HCT116 (cell line): ENCODE measurements around the gene MYCBP2. TPM values are rescaled to one million over a fixed set of nuclear protein-coding genes. Genes with fewer than 3 reads are reported as not detected.
A peak's percentile ranks its signal among the peaks of the same experiment; 100 is the strongest.

Experiments used
- ATAC-seq: fragments of 200-7000 bp; cut with Tn5 transposase; 2 replicates; pipeline ENCODE4 v1.9.1; 2020; ENCODE audit warnings: mild to moderate bottlenecking, moderate library complexity
- BruUV-seq: library from RNA; stranded (reverse); fragments of 400-500 nt; replicated peaks from 2 replicates; lab custom pipeline; 2021; lab: Mats Ljungman, UMichigan
- CTCF ChIA-PET: fragments of 300-600 bp; sonication (Branson Sonifier 250); formaldehyde crosslinking; loops from one replicate; lab custom pipeline; 2021; ENCODE audit warnings: antibody characterized with exemption; lab: Charles Lee
- POLR2A ChIA-PET: fragments of 300-600, 350-600 bp; sonication (Branson Sonifier 250); formaldehyde crosslinking; loops from one replicate; lab custom pipeline; 2021; ENCODE audit warnings: antibody characterized with exemption; lab: Charles Lee
- RAD21 ChIA-PET, 2 experiments: fragments of 300-600 bp; sonication (Branson Sonifier 250); formaldehyde crosslinking; loops; one replicate each; lab custom pipeline; 2023; ENCODE audit warnings: low total read pairs in 2 of 2; ENCODE audit not compliant: uncharacterized antibody in 2 of 2, unreplicated experiment in 2 of 2, low non-redundant PET in 1 of 2; lab: Charles Lee
- DNase-seq: peaks from one replicate; pipeline ENCODE4 v3.0.0-alpha.2; 2010; ENCODE audit warnings: low read depth, low spot score
- H2AFZ ChIP-seq: fragments of 200-600 bp; shearing (Covaris generic), sonication (generic); 2 replicates; pipeline ENCODE4 v1.6.1; 2017; ENCODE audit warnings: low read depth, mixed run types, mixed read lengths, antibody characterized with exemption, low read length; ENCODE audit not compliant: poor library complexity, severe bottlenecking
- H3K27ac ChIP-seq: 2 replicates; pipeline ENCODE4 v1.5.1; 2012; ENCODE audit warnings: low read depth, low read length
- H3K27me3 ChIP-seq: fragments of 200-600 bp; sonication (generic); 2 replicates; pipeline ENCODE4 v1.6.1; 2016; ENCODE audit warnings: mixed run types, low read length, mixed read lengths; ENCODE audit not compliant: insufficient read depth
- H3K36me3 ChIP-seq, 2 experiments: fragments of 200-500 bp in 1 of 2; fragments of 200-600 bp in 1 of 2; sonication (Bioruptor generic) in 1 of 2; sonication (generic) in 1 of 2; 2 replicates each; pipeline versions ENCODE4 v1.5.1 to v1.6.1; 2014 to 2016; ENCODE audit warnings: low read length in 2 of 2, inconsistent platforms in 1 of 2, mixed read lengths in 1 of 2, mixed run types in 1 of 2; ENCODE audit not compliant: insufficient read depth in 2 of 2, control insufficient read depth in 1 of 2
- H3K4me1 ChIP-seq, 2 experiments: fragments of 200-600 bp in 1 of 2; sonication (generic) in 1 of 2; 2 replicates each; pipeline versions ENCODE4 v1.5.1 to v1.6.1; 2012 to 2017; ENCODE audit warnings: low read length in 2 of 2, inconsistent platforms in 1 of 2, mild to moderate bottlenecking in 1 of 2, mixed read lengths in 1 of 2, mixed run types in 1 of 2, moderate library complexity in 1 of 2; ENCODE audit not compliant: insufficient read depth in 2 of 2, control insufficient read depth in 1 of 2
- H3K4me2 ChIP-seq: fragments of 200-600 bp; sonication (generic); 2 replicates; pipeline ENCODE4 v1.6.1; 2017; ENCODE audit warnings: mixed run types, low read length, mixed read lengths
- H3K4me3 ChIP-seq, 2 experiments: fragments of 200-600 bp in 1 of 2; sonication (generic) in 1 of 2; replicated peaks in 1 of 2; 2 replicates each; pipeline ENCODE4 v1.5.1; 2011 to 2016; ENCODE audit warnings: low read length in 2 of 2, control low read depth in 1 of 2, low read depth in 1 of 2, mild to moderate bottlenecking in 1 of 2, mixed read lengths in 1 of 2, mixed run types in 1 of 2
- H3K79me2 ChIP-seq: fragments of 200-600 bp; sonication (generic); 2 replicates; pipeline ENCODE4 v1.6.1; 2017; ENCODE audit warnings: mild to moderate bottlenecking, mixed run types, low read length, moderate library complexity, mixed read lengths; ENCODE audit not compliant: insufficient read depth
- H3K9ac ChIP-seq: fragments of 200-600 bp; sonication (generic); 2 replicates; pipeline ENCODE4 v1.6.1; 2016; ENCODE audit warnings: low read length, mixed read lengths
- H3K9me2 ChIP-seq: fragments of 200-600 bp; sonication (generic), shearing (Covaris generic); 2 replicates; pipeline ENCODE4 v1.6.1; 2017; ENCODE audit warnings: mixed run types, mild to moderate bottlenecking, moderate library complexity; ENCODE audit not compliant: insufficient read depth
- H3K9me3 ChIP-seq, 2 experiments: fragments of 200-500 bp in 1 of 2; fragments of 200-600 bp in 1 of 2; sonication (Bioruptor generic) in 1 of 2; sonication (generic) in 1 of 2; 2 replicates each; pipeline ENCODE4 v1.6.1; 2014 to 2017; ENCODE audit warnings: low read length in 2 of 2, mixed read lengths in 2 of 2, inconsistent platforms in 1 of 2, low read depth in 1 of 2, mild to moderate bottlenecking in 1 of 2, mixed run types in 1 of 2, moderate library complexity in 1 of 2; ENCODE audit not compliant: control insufficient read depth in 1 of 2, insufficient read depth in 1 of 2
- H4K20me1 ChIP-seq: fragments of 200-600 bp; sonication (generic), shearing (Covaris generic); 2 replicates; pipeline ENCODE4 v1.6.1; 2017; ENCODE audit warnings: mixed run types, mild to moderate bottlenecking, moderate library complexity; ENCODE audit not compliant: insufficient read depth
- ELF1 ChIP-seq: IDR thresholded peaks from 2 replicates; pipeline ENCODE4 v1.6.1; 2012; ENCODE audit warnings: low read depth, borderline replicate concordance
- intact Hi-C: fragments of 100-400 bp; cut with micrococcal nuclease; formaldehyde crosslinking; loops from 2 replicates; pipeline ENCODE4 v1.10.0; 2022
- total RNA-seq: library from RNA; stranded (reverse); gene quantifications from one replicate; pipeline ENCODE4 v1.2.1, GENCODE V29; 2021; ENCODE audit not compliant: unreplicated experiment
- TF ChIP-seq, protein P1 (sequence below): IDR thresholded peaks from 2 replicates; pipeline ENCODE4 v1.6.1; 2012
- TF ChIP-seq, protein P2 (sequence below): IDR thresholded peaks from 2 replicates; pipeline ENCODE4 v1.6.1; 2012; ENCODE audit warnings: low read depth

The MYCBP2 gene
- total RNA-seq, 1 experiment from 2014 or later, result 48.5 TPM

DNA sequence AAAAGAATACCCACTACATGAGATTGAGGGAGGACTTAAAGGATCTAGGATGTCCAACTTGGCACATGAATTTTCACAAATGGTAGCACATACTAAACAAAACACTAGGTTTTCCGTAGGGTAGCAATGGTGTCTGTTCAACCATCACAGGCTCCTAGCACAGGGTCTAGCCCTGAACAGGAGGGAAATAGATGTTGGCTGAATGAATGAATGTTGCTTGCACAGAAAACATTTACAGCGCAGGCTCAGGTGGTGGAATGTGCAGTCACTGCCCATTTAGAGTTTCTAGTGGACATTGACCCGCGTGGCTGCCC is 1.9 kb upstream of the MYCBP2 start:
- Histone ChIP-seq H3K27me3 (peaks cover 5% of the 10 kb centered on the region; the same call in 1 of the 2 replicates), H2AFZ (peak overlapping the region; percentile 87), H3K9me3 (no peaks in the 10 kb centered on the region), H3K4me3 (peak overlapping the region; percentile 80 to 92), H3K9me2 (no peaks in the 10 kb centered on the region), H4K20me1 (0 out of 2 replicates have a peak, but pooled peaks cover 7% of the 10 kb centered on the region), H3K9ac (peak overlapping the region; percentile 82), H3K4me2 (peak overlapping the region; percentile 77), H3K36me3 (no peaks in the 10 kb centered on the region), H3K79me2 (peaks cover 27% of the 10 kb centered on the region), H3K4me1 (peaks cover 24 to 35% of the 10 kb centered on the region in 2 experiments), H3K27ac (peak overlapping the region; percentile 93)
- peak; percentile 3; the same call in 1 of the 2 replicates for ATAC-seq
- POLR2A ChIA-PET, result interaction anchor here (0.8 kb wide), 1 partner anchor 149 kb away, joined by 3 read pairs; no protein-coding TSS in a partner anchor
- no peak for DNase-seq
- no TSS peak for BruUV-seq
- CTCF ChIA-PET, result no interaction called here
- intact Hi-C loops, result loop anchor here (5.0 to 10.0 kb wide), 2 partner anchors 239 to 304 kb away; partner anchors contain the start of gene FBXL3
- TF ChIP-seq ELF1, result no peak
- TF ChIP-seq, protein P1, sequence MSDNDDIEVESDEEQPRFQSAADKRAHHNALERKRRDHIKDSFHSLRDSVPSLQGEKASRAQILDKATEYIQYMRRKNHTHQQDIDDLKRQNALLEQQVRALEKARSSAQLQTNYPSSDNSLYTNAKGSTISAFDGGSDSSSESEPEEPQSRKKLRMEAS, result no peak
- TF ChIP-seq, protein P2, sequence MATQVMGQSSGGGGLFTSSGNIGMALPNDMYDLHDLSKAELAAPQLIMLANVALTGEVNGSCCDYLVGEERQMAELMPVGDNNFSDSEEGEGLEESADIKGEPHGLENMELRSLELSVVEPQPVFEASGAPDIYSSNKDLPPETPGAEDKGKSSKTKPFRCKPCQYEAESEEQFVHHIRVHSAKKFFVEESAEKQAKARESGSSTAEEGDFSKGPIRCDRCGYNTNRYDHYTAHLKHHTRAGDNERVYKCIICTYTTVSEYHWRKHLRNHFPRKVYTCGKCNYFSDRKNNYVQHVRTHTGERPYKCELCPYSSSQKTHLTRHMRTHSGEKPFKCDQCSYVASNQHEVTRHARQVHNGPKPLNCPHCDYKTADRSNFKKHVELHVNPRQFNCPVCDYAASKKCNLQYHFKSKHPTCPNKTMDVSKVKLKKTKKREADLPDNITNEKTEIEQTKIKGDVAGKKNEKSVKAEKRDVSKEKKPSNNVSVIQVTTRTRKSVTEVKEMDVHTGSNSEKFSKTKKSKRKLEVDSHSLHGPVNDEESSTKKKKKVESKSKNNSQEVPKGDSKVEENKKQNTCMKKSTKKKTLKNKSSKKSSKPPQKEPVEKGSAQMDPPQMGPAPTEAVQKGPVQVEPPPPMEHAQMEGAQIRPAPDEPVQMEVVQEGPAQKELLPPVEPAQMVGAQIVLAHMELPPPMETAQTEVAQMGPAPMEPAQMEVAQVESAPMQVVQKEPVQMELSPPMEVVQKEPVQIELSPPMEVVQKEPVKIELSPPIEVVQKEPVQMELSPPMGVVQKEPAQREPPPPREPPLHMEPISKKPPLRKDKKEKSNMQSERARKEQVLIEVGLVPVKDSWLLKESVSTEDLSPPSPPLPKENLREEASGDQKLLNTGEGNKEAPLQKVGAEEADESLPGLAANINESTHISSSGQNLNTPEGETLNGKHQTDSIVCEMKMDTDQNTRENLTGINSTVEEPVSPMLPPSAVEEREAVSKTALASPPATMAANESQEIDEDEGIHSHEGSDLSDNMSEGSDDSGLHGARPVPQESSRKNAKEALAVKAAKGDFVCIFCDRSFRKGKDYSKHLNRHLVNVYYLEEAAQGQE, result no peak
- RAD21 ChIA-PET, result no interaction called here
